Measurements from ENCODE around the gene AKAP6.
"Not testable (repeated sequence)": the region's sequence is repeated elsewhere in the genome, so short reads cannot be mapped to it uniquely, and the experiment has no call there.

The AKAP6 gene

GRCh38 chr14:32458720-32459119, 129.6 kb downstream of the AKAP6 start:
- TF ChIP-seq CTCF (IDR thresholded peaks at IDR 0.05; ENCODE audit: low read depth, low read length) = no peak
- H3K4me3 ChIP-seq (ENCODE audit: low read depth, low read length) = no peak overlapping the region

DNA sequence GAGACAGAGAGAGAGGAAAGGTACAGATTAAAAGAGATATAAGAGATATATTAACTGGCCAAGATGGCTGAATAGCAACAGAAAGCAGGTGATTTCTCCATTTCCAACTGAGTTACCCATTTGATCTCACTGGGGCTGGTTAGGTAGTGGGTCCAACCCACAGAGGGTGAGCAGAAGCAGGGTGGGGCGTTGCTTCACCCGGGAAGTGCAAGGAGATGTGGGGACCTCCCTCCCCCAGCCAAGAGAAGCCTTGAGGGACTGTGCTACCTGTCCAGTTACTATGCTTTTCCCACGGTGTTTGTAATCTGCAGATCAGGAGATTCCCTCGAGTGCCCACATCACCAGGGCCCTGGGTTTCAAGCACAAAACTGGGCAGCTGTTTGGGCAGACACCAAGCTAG, 131.2 kb downstream of the AKAP6 start:
- no peak for TF ChIP-seq CTCF (IDR thresholded peaks at IDR 0.05; ENCODE audit: low read depth, low read length)
- H3K4me3 ChIP-seq (ENCODE audit: low read depth, low read length) = no peak overlapping the region

GRCh38 chr14:32462553-32462952, 133.5 kb downstream of the AKAP6 start:
- not testable (repeated sequence) for H3K4me3 ChIP-seq (ENCODE audit: low read depth, low read length)

DNA sequence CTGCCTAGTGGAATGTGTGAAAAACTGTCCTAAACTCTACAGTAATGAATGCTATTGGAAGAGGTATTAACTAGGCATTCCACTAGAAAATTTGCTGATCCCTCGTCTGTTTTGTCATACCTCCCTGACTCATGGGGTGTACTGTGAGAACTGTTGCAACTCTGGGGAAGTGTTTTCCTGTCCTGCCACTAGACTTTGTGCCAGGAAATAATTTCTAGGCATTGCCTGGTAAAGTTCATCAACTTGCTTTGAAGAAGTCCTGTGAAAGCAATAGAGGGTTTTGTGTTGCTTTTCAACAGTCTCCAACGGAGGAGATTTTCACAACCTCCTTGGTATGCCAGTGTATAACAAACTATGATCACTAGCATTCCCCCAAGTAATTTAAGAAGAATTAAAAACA, 139.9 kb downstream of the AKAP6 start:
- no peak for TF ChIP-seq CTCF (IDR thresholded peaks at IDR 0.05; ENCODE audit: low read depth, low read length)
- H3K4me3 ChIP-seq (ENCODE audit: low read depth, low read length) = no peak overlapping the region

GRCh38 chr14:32469388-32470160, 140.5 kb downstream of the AKAP6 start:
- peak; percentile 36; the same call in 1 of the 2 replicates for TF ChIP-seq CTCF (IDR thresholded peaks at IDR 0.05; ENCODE audit: low read depth, low read length)
- no peak overlapping the region for H3K4me3 ChIP-seq (ENCODE audit: low read depth, low read length)

GRCh38 chr14:32470161-32470715, 141.1 kb downstream of the AKAP6 start:
- no peak overlapping the region for H3K4me3 ChIP-seq (ENCODE audit: low read depth, low read length)
- no peak for TF ChIP-seq CTCF (IDR thresholded peaks at IDR 0.05; ENCODE audit: low read depth, low read length)

DNA sequence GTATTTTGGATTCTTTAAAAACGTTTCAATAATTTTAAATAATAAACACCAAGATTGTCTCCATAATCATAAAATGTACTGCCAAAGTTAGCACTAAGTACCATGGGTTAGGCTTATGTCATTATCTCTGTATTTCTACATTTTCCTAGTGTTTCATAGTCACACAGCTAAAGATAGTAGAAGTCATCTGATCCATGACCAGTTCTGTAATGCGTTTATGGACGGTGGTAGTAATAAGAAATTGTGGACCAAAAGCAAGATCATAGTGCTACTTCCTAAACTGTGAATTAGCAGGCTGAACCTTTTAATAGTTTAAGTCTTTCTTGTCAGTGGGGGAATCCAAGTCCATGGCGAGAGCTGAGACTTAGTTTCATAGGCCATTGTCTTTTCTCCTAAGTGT, 142.1 kb downstream of the AKAP6 start:
- no peak overlapping the region for H3K4me3 ChIP-seq (ENCODE audit: low read depth, low read length)
- TF ChIP-seq CTCF (IDR thresholded peaks at IDR 0.05; ENCODE audit: low read depth, low read length) = no peak
